ENCODE results near the gene TREML1.

- TF ChIP-seq CTCF (IDR thresholded peaks at IDR 0.05) (no peak), POLR2A (IDR thresholded peaks at IDR 0.05) (no peak)
Observed at GRCh38 chr6:41122918-41123317, 31.2 kb downstream of the TREML1 start.
